GM18517 (cell line): Measurements from ENCODE around the gene PAX8.
"Not testable (repeated sequence)": the region's sequence is repeated elsewhere in the genome, so short reads cannot be mapped to it uniquely, and the experiment has no call there.

Experiments
- ATAC-seq: cut with Tn5 transposase; IDR thresholded peaks from one replicate; pipeline ENCODE4 v1.9.1; 2021; ENCODE audit warnings: mild to moderate bottlenecking, moderate library complexity; ENCODE audit not compliant: unreplicated experiment

PAX8 gene

DNA sequence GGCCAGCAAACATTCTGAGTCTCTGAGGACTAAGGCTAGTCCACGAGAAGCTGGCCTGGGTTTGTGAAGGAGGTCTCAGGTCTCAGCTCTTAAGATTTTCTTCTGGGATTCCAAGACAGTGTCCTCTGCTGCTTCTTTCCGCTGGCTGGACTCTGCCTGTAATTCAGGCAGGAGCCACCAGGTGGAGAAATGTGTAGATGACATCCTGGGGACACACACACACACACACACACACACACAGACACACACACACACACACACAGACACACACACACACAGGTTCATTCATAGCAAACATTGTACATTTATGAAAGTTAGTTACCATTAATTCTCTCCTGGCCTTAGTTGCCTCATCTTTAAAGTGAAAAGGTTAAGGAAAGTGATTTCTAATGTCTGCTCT lies 18.9 kb upstream of the PAX8 start:
- not testable (repeated sequence) for ATAC-seq

DNA sequence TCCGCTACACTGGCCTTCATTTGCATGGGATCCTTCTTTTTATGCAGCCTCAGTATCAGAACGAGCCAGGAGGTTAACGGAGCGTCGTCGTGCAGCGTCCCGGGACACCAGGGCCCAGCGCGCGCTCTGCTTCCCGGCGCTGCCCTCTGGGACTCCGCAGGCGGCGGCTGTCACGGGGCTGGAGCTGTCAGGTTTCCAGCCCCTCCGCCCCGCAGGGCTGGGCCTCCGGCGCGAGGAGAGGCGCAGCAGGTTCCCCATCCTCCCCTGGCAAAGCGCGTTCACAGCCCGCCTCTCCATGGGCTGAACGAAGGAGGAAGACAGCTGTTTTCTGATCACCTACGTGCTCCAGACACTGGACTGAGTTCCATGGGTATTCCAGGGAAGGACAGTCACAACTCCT lies 12.5 kb upstream of the PAX8 start:
- ATAC-seq, result no peak

DNA sequence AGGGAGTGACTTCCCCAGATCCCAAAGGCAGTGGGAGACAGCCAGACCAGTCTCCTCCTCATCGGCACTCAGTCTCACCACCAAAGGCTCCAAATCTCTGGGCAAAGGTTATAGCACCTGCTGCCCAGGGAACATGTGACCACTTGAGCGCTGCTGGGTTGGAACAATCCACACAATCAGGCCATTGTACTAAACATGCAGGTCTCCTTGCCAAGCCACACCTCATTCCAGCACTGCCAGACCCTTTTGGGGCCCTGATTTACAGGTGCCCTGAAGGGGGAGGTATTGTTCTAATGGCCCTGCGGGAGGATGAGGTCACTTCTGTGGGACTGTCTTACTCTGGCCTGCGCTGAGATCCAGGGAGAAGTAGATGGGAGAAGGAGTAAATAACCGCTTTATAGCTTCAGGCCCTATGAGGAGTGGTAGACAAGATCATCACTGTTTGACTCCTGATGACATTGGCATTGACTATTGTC lies 10.0 kb upstream of the PAX8 start:
- not testable (repeated sequence) for ATAC-seq

DNA sequence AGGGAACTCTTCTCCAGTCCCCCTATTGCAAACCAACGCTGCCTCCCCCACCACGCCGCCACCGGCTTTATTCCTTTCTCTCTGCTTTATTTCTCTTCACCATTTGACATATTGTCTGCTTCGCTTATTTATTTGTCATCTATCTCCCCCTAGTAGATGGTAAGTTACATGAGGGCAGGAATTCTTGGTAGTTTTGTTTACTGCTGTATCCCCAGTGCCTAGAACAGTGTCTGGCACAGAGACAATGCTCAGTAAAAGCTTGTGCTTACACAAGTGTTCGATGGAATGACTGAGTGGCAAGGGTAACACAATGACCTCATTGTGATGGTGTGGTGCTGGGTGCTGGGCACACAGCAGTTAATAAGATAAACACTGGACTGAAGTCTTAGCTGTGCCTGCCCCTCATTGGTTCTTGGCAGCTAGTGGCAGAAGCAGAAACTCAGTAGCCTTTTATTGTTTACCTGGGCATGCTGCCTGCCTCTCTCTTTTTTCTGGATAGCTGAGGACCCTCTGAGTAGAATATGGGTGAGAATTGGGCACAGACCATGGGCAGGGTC lies 9.5 kb upstream of the PAX8 start:
- ATAC-seq, result not testable (repeated sequence)

DNA sequence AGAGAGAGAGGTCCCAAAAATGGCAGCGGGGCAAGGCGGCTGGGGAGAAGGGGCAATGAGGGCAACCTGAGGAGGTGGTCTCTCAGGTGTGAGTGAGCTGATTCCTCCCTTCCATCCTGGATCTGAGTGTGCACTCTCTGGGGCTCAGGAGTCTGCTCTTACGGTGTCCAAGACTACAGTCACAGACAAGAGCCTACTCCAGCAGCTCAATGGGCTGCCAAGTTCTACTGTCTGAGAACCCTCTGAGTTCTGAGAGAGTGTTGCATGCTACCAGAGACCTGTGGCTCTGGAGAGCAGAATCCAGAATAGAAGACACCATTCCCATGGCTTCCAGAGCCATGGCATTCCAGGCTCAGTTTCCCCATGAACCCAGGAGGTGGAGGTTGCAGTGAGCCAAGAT lies 7.1 kb upstream of the PAX8 start:
- no peak for ATAC-seq

DNA sequence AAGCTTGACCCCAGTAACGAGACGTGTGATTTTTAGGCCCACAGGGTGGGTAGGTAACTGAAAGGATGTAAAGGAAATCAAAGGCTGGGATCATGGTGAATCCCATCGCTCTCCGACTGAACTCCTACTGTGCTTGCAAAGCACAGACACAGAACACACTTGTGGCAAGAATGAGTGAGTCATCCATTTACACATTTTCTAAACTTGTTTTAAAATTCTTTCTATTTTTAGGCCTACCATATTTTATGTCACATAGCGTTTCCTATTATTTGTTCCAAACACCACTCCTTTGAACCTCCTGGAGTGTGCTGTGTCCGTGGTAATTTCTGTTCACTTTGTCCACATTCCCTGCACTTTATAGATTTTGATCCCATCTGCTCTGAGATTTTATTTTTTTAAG lies 6.3 kb upstream of the PAX8 start:
- ATAC-seq, result not testable (repeated sequence)

DNA sequence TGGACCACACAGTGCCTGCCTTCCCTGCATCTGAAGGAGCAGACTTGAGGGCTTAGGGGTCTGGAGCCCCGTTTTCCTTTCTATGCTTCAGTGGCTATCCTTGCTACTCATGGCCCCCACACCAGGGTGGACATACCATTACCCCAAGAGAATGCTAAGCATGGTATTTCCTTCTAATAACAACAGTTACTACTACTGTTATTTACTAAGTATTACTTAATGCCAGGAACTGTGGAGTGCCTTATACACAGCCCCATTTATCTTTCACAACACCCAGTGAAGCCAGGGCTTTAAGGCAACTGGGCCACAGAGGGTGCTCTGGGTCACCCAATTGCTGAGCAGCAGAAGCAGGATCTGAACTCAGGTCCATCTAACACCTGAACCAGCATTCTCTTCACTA lies 5.8 kb upstream of the PAX8 start:
- ATAC-seq, result no peak

DNA sequence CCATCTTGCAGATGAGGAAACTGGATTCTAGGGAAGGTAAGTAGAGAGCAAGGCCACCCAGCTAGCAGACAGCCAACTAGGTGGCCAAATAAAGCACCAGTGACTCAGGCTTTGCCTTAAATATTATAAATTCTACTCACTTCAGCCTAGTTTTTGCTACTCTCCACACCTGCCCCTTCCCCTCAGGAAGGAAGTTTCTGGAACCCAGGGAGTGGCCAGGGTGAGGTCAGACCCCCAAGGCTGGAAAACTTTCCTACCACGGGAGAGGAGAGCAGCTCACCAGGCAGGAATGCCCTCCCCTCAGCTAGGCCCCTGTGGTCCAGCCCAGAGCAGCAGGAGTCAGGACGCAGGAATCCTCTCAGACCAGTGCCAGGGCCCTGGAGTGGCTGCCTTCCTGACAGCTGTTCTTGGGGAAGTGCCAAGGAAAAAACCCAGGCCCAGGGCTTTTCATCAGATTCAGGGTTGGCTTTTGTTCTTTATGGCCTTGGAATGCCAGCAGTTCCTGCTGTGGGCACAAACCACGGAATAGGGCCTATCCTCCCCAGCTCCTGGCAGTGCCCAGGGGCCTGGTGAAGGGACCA lies 5.1 kb upstream of the PAX8 start:
- no peak for ATAC-seq

DNA sequence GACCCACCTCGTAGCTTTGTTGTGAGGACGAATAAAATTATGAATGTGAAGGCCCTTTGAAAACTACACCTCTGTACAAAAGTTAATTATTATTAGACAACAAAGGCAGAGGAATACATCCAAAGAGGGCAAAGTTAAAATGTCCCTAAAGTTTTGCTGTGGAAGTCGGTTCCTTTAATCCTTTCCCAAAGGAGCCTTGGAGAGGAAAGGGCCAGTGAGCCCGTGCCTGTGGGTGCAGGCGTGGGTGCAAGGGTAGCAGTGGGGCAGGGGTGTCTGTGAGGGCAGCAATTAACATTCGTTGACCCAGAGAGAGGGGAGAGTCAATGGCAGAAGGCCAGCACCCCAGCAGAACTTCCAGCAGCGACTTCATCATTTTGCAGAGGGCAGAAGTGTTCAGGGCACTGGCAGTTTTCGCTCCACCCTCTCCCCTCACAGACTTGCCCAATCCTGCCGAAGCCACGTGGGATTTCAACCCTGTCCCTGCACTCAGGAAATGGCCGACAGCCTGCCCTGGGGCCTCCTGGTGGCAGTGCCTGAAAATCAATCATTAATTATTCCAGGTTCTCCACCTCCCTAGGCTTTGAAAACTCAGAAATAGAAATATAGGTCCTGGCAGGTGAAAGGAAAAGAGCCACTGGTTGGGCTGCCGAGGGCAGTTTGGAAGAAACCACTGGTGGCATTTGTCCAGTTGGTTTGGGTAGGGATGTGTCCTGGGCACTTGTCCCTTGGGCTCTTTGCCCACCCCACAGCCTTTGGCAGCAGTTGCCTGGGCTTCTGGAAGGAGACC lies 4.2 kb upstream of the PAX8 start:
- ATAC-seq, result no peak

DNA sequence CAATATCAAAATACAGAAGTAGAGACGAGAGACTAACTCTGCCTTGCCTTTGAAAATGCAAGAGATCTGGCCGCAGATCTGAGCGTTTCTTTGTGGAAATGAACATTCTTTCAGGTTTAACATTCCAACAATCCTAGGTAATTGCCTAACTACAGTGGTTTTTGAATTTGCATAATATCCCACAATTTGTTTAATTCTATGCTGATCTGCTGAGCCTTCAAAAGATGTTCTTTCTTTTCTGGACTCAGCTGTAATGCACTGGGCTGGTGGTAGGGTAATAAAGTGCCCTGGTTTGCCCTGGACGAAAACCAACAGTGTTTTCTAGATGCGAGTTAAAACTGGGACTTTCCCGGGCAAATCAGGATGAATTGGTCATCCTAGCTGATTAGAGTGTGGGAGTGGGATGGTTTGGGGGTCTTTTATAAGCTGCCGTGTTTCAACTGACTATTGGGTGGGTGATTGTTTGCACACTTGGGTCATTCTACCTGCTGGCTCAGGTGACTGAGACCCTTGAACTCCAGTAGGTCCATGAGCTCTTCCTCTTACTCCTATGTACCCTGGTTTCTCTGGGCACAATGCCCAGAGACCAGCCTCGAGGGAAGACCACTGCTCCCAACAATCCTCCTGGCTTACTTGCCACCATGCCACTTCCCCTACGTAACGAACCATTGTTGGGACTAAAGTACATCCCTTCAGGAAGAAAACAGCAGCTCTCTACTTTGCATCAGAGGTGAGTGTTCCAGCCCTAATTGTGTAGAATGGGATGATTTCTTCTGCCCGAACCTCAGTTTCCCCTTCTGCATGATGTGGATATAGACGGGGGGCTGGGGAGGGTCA lies 3.4 kb upstream of the PAX8 start:
- ATAC-seq, result no peak

DNA sequence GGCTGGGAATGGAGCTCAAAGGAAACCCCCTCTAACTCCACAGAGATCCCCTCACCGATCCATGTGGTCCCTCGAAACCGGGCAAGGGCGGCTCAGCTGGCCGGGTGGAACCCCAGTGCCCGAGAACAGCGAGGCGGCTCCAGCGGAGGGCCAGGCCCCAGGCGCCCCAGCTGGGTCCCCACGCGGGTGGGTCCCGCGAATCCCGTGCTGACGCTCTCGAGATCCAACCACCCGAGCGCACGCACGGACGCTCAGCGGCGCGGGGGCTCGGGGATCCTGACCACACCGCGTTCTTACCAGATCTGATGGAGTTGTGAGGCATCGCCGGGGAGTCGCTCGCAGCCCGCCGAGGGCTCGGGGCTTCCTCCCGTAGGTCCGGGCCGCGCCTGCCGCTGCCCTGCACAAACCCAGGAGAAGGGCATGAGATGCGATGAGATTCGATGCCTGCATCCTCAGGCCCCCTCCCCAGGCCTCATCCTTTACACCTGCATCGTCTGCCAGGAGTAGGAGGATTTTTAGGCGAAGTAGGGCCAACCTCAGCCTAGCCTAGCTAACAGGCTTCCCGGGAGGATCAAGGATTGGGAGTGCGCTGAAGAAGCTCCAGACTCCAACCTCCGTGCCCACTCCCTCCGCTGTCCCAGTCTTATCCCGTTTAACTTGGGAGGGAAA lies 514 bp downstream of the PAX8 start:
- ATAC-seq, result no peak

DNA sequence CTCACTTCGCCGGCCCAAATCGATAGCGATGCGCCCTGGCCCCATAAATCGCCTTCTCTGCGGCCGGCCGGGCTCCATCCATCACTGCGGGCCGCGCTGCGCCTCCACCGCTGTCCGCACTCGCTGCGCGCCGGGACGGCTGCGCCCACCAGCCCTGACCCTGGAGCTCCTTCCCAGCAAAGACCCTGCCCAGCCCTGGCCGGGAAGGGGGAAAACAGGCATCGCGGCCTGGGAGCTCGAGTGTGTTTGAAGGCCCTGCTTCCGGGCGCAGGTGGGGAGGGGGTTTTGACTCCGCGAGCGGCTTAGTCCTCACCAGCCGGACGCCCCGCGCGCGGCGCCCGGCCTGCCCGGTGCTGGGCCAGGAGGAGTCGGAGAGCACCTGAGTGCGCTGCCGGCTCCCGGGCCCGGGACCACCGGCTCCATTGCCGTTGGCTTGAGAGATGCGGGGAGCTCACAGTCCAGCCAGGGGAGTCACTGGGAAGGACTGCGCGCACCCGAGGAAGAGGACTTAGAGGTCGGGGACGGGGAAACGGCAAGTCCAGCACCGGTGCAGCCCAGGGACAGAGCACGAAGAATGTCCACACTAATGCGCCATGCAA lies 1.1 kb downstream of the PAX8 start:
- no peak for ATAC-seq

DNA sequence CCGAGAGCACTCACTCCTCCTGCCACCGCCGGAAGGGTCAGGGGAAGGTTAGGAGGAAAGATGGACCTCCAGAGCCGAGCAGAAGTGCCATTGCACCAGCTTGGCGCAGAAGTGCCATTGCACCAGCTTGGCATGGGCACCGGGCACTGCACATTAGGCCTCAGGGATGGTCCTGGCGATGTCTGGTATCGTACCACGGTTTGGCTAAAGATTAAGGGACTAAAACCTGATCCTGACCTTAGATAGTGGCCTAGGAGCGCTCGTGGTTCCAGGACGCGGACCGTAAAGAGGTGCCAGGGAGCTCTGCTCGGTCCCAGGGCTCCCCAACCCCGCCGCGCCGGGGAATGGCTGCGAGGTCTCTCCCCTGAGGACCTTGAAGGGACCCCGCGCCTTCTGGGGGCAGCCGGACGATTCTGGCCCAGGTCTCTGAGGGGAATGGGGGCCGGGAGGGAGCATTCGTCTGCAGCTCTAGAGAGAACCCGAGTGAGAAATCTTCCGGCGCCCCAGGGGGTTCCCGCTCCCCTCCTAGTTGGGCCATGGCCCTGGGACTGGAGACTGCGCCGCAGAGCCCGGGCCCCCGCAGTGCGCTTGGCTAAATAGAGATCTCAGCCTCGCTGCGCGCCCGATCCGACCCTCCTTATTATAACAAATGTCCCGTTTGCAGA lies 1.8 kb downstream of the PAX8 start:
- ATAC-seq, result no peak

DNA sequence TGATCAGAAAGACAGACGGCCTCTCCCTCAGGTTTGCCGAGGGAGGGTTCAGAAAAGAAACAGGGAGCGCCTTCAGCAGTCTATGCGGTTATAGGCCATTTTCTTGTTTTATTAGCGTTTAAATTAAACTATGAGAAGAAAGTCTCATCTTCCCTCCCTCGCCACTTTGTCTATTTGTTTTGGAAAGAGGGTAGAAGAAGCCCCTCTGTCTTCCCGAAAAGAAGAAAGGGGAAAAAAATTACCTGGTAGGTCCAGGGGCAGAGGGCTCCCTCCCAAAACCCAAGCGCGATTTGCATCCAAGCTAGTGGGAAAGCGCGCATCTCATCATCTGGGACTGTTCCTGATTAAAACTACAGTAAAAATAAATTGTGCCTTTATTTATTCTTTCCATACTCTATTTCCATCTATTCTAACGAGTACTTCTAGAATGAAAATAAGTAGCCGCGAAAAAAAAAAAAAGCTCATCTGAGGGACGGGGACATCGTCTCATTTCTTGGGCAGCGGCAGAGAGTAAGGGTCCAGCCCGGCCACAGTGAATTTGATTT lies 2.4 kb downstream of the PAX8 start:
- no peak for ATAC-seq

DNA sequence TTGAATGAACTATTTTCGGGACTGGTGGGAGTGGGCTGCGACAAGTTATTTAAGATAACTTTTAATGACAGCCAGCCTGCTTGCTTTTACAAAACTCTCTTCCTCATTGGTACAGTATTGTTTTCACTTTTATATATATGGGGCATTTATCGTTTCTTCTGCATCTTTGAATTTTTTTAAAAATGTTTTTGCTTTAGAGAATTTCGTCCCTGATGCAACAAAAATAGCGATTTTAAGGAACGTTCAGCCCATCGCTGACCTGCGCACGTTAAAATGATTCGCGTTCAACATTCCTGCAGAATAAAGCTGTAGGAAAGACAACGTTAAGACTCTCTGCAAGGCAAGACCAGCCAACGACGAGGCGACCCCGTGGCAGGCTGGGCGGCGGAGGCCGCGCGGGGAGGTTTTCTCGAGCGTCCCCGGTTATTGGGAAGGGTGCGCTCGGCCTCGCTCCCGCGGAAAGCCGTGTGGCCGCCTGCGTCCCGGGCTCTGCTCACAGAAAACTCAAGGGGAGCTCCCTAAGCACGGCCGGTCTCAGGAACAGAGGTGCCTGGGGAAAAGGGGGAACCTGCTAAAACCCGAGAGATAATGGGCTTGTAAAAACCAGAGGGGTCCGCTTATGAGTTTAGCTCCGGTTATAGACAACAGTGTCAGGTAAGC lies 3.0 kb downstream of the PAX8 start:
- ATAC-seq, result no peak

DNA sequence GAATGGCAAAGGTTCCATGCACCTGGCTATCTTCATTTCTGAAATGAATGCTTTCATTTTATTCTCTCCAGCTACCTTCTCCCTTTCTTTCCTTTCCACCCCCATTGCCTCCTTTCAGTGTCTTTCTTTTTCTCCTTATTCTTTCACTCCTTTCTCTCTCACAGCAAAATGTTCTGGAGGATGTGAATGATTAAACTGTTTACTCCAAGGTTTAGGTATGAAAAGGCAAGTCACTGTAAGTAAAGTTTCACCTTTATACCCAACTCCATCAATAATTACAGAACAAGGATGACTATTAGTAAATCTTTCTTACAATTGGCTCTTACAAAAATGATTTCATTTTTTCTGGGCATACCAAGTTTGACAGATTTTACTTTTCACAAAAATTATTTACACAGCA lies 4.3 kb downstream of the PAX8 start:
- ATAC-seq, result no peak

DNA sequence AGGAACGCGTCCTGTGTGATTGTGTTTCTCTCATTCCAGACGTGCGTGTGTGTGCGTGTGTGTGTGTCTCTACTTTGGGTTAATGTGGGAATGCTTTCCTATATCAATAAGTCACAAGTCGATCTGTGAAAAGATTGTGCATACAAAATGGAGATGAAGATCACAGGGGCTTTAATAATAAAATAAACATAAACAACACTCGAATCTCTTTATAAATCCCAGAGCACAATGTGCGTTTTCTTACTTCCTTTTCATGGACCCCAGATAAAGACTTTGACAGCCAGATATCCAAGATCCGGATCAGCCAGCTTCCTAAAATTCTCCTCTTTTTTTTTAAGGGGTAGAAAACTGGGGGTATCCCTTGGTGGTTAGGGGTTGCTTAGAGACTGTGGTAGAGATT lies 4.7 kb downstream of the PAX8 start:
- ATAC-seq, result no peak

DNA sequence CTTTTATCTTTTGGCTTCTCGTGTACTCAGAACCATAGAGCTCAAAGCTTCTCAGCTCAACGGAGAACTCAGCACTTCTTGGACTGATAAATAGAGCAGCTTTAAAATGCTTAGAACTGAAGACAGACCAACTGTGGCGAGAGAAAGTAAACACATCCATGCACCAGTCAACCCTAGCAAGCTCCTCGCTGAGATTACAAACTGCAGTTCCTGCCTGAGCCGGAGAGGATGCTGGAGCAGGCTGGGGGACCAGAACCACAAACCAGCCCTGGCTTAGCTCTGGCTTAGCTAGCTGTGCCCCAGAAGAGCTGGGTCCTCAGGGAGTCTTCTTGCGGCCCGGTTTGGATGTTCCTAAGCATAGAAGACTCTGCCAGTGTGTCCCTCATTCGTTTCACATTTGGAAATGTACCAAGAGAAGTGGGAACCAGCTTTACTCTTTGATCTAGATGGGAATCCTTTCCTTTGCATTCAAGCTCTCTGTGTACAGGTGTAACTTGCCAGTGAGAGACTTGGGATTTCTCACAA lies 5.6 kb downstream of the PAX8 start:
- ATAC-seq, result no peak

DNA sequence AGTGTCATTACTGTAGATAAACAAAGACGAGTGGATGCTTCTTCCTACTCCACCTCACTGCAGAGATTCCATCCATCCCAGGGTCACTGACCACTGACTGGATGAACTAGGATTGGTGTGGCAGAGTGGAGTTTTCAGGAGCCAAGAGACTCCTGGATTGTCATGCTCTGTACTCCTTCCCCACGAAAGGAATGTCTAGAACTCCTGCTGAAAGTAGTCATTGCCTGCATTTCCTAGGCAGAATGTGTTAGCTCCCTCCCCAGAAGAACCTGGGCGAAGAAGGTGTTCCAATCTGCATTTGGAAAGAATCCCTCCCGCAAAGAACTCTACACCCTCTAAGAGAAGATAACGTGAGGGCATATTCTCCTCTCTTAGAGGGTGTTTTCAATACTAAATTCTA lies 6.2 kb downstream of the PAX8 start:
- no peak for ATAC-seq
